KG1 (cell line): ENCODE measurements around the gene ALDH18A1.

Experiments used
- DNase-seq: peaks from one replicate; lab custom pipeline; 2025; lab: John Stamatoyannopoulos, UW

The ALDH18A1 gene

DNA sequence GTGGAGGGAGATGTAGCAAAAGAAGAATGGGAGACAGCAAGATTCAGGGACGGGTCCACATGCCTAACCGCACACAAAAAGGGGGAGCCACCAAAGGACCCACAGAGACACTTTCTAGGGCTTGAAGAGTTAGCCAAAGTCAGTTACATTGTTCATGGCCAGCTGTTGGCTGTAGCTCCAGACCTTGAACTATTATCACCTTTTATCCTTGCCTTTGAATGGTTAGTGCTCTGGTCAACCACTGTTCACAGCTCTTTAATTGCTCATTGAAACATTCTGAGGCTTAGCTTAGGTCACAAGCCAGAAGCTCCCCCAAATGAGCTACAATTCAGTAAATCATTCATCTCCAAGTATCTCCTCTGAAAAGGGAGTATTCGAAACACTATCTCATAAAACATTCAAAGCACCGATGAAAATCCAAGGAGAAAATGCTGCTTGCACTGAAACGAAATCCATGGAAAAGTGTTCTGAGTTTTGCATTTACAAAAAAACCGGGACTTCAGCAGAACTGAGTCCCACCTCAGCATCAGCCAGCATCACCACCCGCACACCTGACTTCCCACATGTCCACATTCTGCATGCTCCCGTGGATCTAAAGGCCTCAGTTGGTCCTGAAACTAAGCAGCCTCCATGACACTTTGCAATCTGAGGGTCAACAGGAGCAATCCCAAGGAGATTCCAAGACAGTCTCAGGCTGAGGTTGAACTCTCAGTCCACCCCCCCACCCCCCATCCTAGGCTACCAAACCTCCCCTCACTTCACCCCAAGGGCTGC is 99.3 kb downstream of the ALDH18A1 start:
- no peak for DNase-seq
